Natural killer cell (primary cell): ENCODE data around the gene DLK1. TPM values are rescaled to one million over a fixed set of nuclear protein-coding genes. Genes with fewer than 3 reads are reported as not detected.

Experiments used
- ATAC-seq, 3 donors: fragments of 150-1000 bp in 2 of 3; fragments of 200-7000 bp in 1 of 3; cut with Tn5 transposase; 1 replicate in 1 of 3; 2 replicates in 2 of 3; pipeline ENCODE4 v1.10.0; 2021; ENCODE audit warnings: mild to moderate bottlenecking in 2 of 3, moderate library complexity in 2 of 3
- DNase-seq, 2 donors: peaks; one replicate each; pipeline versions ENCODE4 v3.0.0 to v3.0.0-alpha.2; 2013 to 2021; ENCODE audit warnings: mixed read lengths in 1 of 2
- H3K27ac ChIP-seq: one replicate; pipeline ENCODE4 v1.5.1; 2013; ENCODE audit warnings: mild to moderate bottlenecking, low read length
- H3K27me3 ChIP-seq: one replicate; pipeline ENCODE4 v1.6.1; 2013; ENCODE audit warnings: low read length; ENCODE audit not compliant: control insufficient read depth, insufficient read depth
- H3K36me3 ChIP-seq: one replicate; pipeline ENCODE4 v1.6.1; 2013; ENCODE audit warnings: low read length; ENCODE audit not compliant: control insufficient read depth, insufficient read depth
- H3K4me1 ChIP-seq: one replicate; pipeline ENCODE4 v1.6.1; 2013; ENCODE audit warnings: low read length; ENCODE audit not compliant: control insufficient read depth, insufficient read depth
- H3K4me3 ChIP-seq: one replicate; pipeline ENCODE4 v1.5.1; 2013; ENCODE audit warnings: low read length
- H3K9me3 ChIP-seq: one replicate; pipeline ENCODE4 v1.6.1; 2013; ENCODE audit warnings: low read length; ENCODE audit not compliant: control insufficient read depth, insufficient read depth
- H3K27ac Mint-ChIP-seq, 2 donors: one replicate each; pipeline ENCODE4 v1.8.0; 2022; ENCODE audit warnings: mild to moderate bottlenecking in 2 of 2, mixed read lengths in 2 of 2, moderate library complexity in 1 of 2
- H3K27me3 Mint-ChIP-seq, 2 donors: one replicate each; pipeline ENCODE4 v1.8.0; 2022; ENCODE audit warnings: low read depth in 2 of 2, mixed read lengths in 2 of 2
- H3K36me3 Mint-ChIP-seq: one replicate; pipeline ENCODE4 v1.8.0; 2022; ENCODE audit warnings: mixed read lengths
- H3K4me1 Mint-ChIP-seq, 2 donors: one replicate each; pipeline ENCODE4 v1.8.0; 2022; ENCODE audit warnings: mixed read lengths in 2 of 2
- H3K4me3 Mint-ChIP-seq: one replicate; pipeline ENCODE4 v1.8.0; 2022; ENCODE audit warnings: mild to moderate bottlenecking, moderate library complexity, mixed read lengths
- H3K9me3 Mint-ChIP-seq, 2 donors: one replicate each; pipeline ENCODE4 v1.8.0; 2022; ENCODE audit warnings: mixed read lengths in 2 of 2
- CTCF ChIP-seq: fragments of 200-600 bp; IDR thresholded peaks from one replicate; pipeline ENCODE4 v1.8.0; 2022; ENCODE audit warnings: antibody characterized with exemption
- WGBS: methylation state at CpG from one replicate; pipeline ENCODE4 v1.1.7; 2013; ENCODE audit warnings: missing lambda C conversion rate; ENCODE audit not compliant: insufficient coverage; 5-methylcytosine and 5-hydroxymethylcytosine counted together
- intact Hi-C: fragments of 100-400 bp; cut with micrococcal nuclease; formaldehyde crosslinking; loops from one replicate; pipeline ENCODE4 v1.14.2; 2022
- total RNA-seq, 4 donors: library from RNA; stranded (reverse); fragments of 120-200 nt in 1 of 4; gene quantifications; one replicate each; pipeline versions ENCODE4 v1.2.3 to v1.2.4, GENCODE V29; 2013 to 2022

Gene DLK1
- total RNA-seq, 3 donors from 2014 or later (not counting 1 experiment from before 2014, with no cell fraction given), result not detected

- Histone ChIP-seq H3K27ac (no peak overlapping the region), H3K36me3 (no peaks in the 10 kb centered on the region), H3K9me3 (no peaks in the 10 kb centered on the region), H3K4me1 (no peaks in the 10 kb centered on the region), H3K27me3 (no peaks in the 10 kb centered on the region), H3K4me3 (no peak overlapping the region)
- ATAC-seq (no peak), DNase-seq (peak in 1 of 2 donors; percentile 4)
- Mint-ChIP-seq H3K36me3 (no peaks in the 10 kb centered on the region), H3K9me3 (no peaks in the 10 kb centered on the region), H3K4me3 (no peak overlapping the region), H3K27ac (no peak overlapping the region), H3K4me1 (no peaks in the 10 kb centered on the region), H3K27me3 (no peaks in the 10 kb centered on the region)
- intact Hi-C loops, result no loop called here
- TF ChIP-seq CTCF, result no peak
- WGBS, result 76% methylated on average over 9 of the region's 9 CpGs
Measured at GRCh38 chr14:100740196-100740825, 13.6 kb downstream of the DLK1 start.

GRCh38 chr14:100740929-100741328 is 14.2 kb downstream of the DLK1 start:
- Mint-ChIP-seq H3K9me3 (no peaks in the 10 kb centered on the region), H3K27me3 (no peaks in the 10 kb centered on the region), H3K4me1 (no peaks in the 10 kb centered on the region), H3K4me3 (no peak overlapping the region), H3K36me3 (no peaks in the 10 kb centered on the region), H3K27ac (no peak overlapping the region)
- no peak for TF ChIP-seq CTCF
- Histone ChIP-seq H3K27ac (no peak overlapping the region), H3K4me1 (no peaks in the 10 kb centered on the region), H3K36me3 (no peaks in the 10 kb centered on the region), H3K9me3 (no peaks in the 10 kb centered on the region), H3K4me3 (no peak overlapping the region), H3K27me3 (no peaks in the 10 kb centered on the region)
- intact Hi-C loops, result no loop called here
- WGBS, result 90% methylated on average over 7 of the region's 7 CpGs
- no peak for ATAC-seq
- DNase-seq, result peak in 1 of 2 donors; percentile 9

GRCh38 chr14:100741966-100742365 is 15.3 kb downstream of the DLK1 start:
- Histone ChIP-seq H3K9me3 (no peaks in the 10 kb centered on the region), H3K4me1 (no peaks in the 10 kb centered on the region), H3K27ac (no peak overlapping the region), H3K4me3 (no peak overlapping the region), H3K27me3 (no peaks in the 10 kb centered on the region), H3K36me3 (no peaks in the 10 kb centered on the region)
- Mint-ChIP-seq H3K4me3 (no peak overlapping the region), H3K36me3 (no peaks in the 10 kb centered on the region), H3K27me3 (no peaks in the 10 kb centered on the region), H3K4me1 (no peaks in the 10 kb centered on the region), H3K9me3 (no peaks in the 10 kb centered on the region), H3K27ac (no peak overlapping the region)
- intact Hi-C loops, result no loop called here
- DNase-seq, result no peak
- no peak for ATAC-seq
- WGBS, result 55% methylated on average over 3 of the region's 3 CpGs
- TF ChIP-seq CTCF, result no peak

GRCh38 chr14:100746326-100746725 is 19.6 kb downstream of the DLK1 start:
- H3K4me3 Mint-ChIP-seq, result no peak overlapping the region
- Histone ChIP-seq H3K4me3 (no peak overlapping the region), H3K36me3 (no peaks in the 10 kb centered on the region), H3K9me3 (no peaks in the 10 kb centered on the region), H3K4me1 (no peaks in the 10 kb centered on the region), H3K27me3 (no peaks in the 10 kb centered on the region), H3K27ac (no peak overlapping the region)
- no peaks in the 10 kb centered on the region for H3K27me3 Mint-ChIP-seq
- H3K27ac Mint-ChIP-seq, result no peak overlapping the region
- no peak for DNase-seq
- H3K9me3 Mint-ChIP-seq, result no peaks in the 10 kb centered on the region
- H3K36me3 Mint-ChIP-seq, result no peaks in the 10 kb centered on the region
- TF ChIP-seq CTCF, result no peak
- no peak for ATAC-seq
- intact Hi-C loops, result no loop called here
- no peaks in the 10 kb centered on the region for H3K4me1 Mint-ChIP-seq
